Activated CD4-positive, CD25-positive, alpha-beta regulatory T cell treated with anti-CD3 and anti-CD28 coated beads, Interleukin-2, amount 50 U/mL, for 24 hours (primary cell): ENCODE measurements around the gene TDP2.
A peak's percentile ranks its signal among the peaks of the same experiment; 100 is the strongest.
"Not testable (repeated sequence)": the region's sequence is repeated elsewhere in the genome, so short reads cannot be mapped to it uniquely, and the experiment has no call there.

ENCODE experiments used
- ATAC-seq, 2 donors: fragments of 150-1000 bp; cut with Tn5 transposase; one replicate each; pipeline ENCODE4 v1.10.0; 2021; ENCODE audit warnings: mild to moderate bottlenecking in 1 of 2, moderate library complexity in 1 of 2

TDP2 gene

DNA sequence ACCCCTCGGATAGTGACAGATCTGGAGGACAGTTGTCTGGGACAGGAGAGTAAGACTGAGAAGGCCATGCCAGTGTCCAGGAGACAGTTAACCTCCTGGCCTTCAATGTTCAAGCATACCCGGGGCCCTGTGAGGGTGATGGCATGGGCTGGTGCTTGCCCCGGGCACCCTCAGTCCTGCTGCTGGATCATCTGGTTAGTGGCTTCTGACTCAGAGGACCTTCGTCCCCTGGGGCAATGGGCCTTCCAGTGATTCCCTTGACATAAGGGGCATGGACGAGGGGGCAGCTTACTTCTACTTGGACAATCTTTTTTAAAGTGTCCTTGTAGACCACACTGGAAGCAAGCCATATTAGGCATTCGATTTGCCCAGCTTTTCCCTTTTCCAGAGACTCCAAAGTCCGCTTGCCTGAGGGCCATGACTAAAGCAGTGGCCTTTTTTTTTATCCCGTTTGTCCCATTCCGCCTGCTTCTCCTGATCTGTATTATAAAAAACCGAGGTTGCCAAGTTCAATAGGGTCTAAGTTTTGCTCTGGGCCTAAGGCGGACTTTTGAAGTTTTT lies 12.2 kb upstream of the TDP2 start:
- not testable (repeated sequence) for ATAC-seq

GRCh38 chr6:24673625-24674024 lies 6.9 kb upstream of the TDP2 start:
- ATAC-seq: no peak

- no peak for ATAC-seq
Observed at GRCh38 chr6:24672620-24673182, 6.0 kb upstream of the TDP2 start.

DNA sequence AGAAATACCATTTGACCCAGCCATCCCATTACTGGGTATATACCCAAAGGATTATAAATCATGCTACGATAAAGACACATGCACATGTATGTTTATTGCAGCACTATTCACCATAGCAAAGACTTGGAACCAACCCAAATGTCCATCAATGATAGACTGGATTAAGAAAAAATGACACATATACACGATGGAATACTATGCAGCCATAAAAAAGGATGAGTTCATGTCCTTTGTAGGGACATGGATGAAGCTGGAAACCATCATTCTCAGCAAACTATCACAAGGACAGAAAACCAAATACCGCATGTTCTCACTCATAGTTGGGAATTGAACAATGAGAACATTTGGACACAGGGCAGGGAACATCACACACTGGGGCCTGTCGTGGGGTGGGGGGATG lies 4.4 kb upstream of the TDP2 start:
- not testable (repeated sequence) for ATAC-seq

- ATAC-seq: not testable (repeated sequence)
Observed at GRCh38 chr6:24670492-24670891, 3.8 kb upstream of the TDP2 start.

GRCh38 chr6:24668997-24669361 lies 2.3 kb upstream of the TDP2 start:
- ATAC-seq: no peak

GRCh38 chr6:24668066-24668996 lies 1.6 kb upstream of the TDP2 start:
- ATAC-seq: not testable (repeated sequence)

DNA sequence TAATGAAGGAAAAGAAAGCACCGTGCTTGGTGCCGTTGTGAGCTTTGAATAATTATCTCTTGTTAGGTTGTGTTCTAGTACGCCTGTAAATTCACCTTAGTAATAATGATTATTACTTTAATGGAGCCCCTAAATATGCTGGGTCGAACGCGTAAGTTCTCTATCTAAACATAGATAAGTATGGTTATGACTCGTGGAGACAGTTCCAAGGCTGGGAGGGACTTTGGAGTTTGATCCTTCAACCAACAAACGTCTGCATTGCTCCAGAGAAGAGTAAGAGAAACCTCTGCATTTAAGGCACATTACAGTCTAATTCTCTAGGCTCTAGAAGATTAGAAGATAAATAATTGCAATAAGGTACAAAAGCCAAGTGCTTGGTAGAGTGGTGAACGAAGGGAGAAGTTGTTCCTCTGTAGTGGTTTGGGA lies 692 bp upstream of the TDP2 start:
- ATAC-seq: no peak

GRCh38 chr6:24666097-24666640 lies 530 bp downstream of the TDP2 start:
- peak; percentile 30 to 38 for ATAC-seq

- no peak for ATAC-seq
Observed at GRCh38 chr6:24664046-24664987, 2.4 kb downstream of the TDP2 start.

DNA sequence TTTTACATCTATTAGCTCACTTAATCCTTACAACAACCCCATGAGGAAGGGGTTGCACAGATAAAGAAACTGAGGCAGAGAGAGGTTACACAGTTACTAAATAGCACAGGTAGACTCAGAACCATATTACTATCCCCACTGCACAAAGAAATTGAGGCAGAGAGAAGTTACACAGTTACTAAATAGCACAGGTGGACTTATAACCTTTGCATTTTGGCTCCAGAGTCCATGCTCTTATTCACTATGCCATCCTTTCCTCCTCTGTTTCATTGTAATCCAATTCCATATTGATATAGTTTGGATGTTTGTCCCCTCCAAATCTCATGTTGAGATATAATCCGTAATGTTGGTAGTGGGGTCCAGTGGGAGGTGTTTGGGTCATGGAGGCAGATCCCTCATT lies 3.5 kb downstream of the TDP2 start:
- no peak for ATAC-seq

GRCh38 chr6:24662236-24662635 lies 4.5 kb downstream of the TDP2 start:
- ATAC-seq: no peak

DNA sequence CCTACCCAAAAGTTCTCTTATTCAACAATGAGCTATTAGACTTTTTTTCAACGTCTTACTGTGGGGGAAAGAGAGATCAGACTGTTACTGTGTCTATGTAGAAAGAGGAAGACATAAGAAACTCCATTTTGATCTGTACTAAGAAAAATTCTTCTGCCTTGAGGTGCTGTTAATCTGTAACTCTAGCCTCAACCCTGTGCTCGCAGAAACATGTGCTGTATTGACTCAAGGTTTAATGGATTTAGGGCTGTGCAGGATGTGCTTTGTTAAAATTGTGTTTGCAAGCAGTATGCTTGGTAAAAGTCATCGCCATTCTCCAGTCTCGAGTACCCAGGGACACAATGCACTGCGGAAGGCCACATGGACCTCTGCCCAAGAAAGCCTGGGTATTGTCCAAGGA lies 4.9 kb downstream of the TDP2 start:
- not testable (repeated sequence) for ATAC-seq

- no peak for ATAC-seq
Observed at GRCh38 chr6:24660105-24660504, 6.6 kb downstream of the TDP2 start.

- no peak for ATAC-seq
Observed at GRCh38 chr6:24659561-24659960, 7.1 kb downstream of the TDP2 start.

- no peak for ATAC-seq
Observed at GRCh38 chr6:24658573-24659560, 7.8 kb downstream of the TDP2 start.

GRCh38 chr6:24655215-24655614 lies 11.5 kb downstream of the TDP2 start:
- no peak for ATAC-seq

DNA sequence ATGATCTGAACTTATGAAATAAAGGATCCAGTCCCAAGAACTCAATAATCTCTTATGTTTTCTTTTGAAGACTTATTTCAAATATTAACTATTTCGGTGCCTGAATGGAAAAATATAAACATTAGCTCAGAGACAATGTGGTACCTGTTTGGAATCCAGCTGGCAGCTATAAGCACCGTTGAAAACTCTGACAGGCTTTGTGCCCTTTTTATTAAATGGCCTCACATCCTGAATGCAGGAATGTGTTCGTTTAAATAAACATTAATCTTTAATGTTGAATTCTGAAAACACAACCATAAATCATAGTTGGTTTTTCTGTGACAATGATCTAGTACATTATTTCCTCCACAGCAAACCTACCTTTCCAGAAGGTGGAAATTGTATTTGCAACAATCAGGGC lies 16.3 kb downstream of the TDP2 start:
- ATAC-seq: no peak

- no peak for ATAC-seq
Observed at GRCh38 chr6:24649691-24650090, 17.0 kb downstream of the TDP2 start.

DNA sequence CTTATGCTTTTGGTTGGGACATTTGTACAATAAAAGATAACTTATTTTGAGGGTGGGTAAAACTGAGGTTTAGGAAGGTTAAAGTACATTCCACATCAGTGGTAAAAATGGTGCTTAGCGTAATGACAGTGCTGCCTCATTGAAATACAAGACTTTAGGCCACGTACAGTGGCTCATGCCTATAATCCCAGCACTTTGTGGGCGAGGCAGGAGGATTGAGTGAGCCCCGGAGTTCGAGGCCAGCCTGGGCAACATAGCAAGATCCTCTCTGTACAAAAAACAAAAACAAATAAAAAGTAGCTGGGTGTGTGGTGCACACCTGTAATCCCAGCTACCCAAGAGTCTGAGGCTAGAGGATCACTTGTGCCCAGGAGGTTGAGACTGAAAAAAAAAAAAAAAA lies 18.4 kb downstream of the TDP2 start:
- ATAC-seq: no peak

- ATAC-seq: no peak
Observed at GRCh38 chr6:24646771-24647170, 19.9 kb downstream of the TDP2 start.
